Neural cell (in vitro differentiated cells): ENCODE data around the gene CD58. TPM values are rescaled to one million over a fixed set of nuclear protein-coding genes. Genes with fewer than 3 reads are reported as not detected.

Source experiments
- H2AFZ ChIP-seq: fragments of 200-600, 300-800 bp; sonication (generic), shearing (Covaris generic); 2 replicates; pipeline ENCODE4 v1.6.0; 2014; ENCODE audit warnings: low read depth, mild to moderate bottlenecking, antibody characterized with exemption, low read length, moderate library complexity
- H3F3A ChIP-seq: fragments of 200-600 bp; shearing (Covaris generic); 2 replicates; pipeline ENCODE4 v1.6.1; 2016; ENCODE audit warnings: mild to moderate bottlenecking, moderate library complexity, mixed read lengths, antibody characterized with exemption, low read length; ENCODE audit not compliant: insufficient read depth, poor library complexity, severe bottlenecking
- H3K27ac ChIP-seq: fragments of 200-600, 300-800 bp; sonication (generic), shearing (Covaris generic); 2 replicates; pipeline ENCODE4 v1.5.1; 2014; ENCODE audit warnings: mild to moderate bottlenecking, low read length, moderate library complexity
- H3K27me3 ChIP-seq: fragments of 300-800, 200-600 bp; sonication (generic), shearing (Covaris generic); 2 replicates; pipeline ENCODE4 v1.6.0; 2014; ENCODE audit warnings: mild to moderate bottlenecking, low read depth, low read length, moderate library complexity; ENCODE audit not compliant: insufficient read depth
- H3K36me3 ChIP-seq: fragments of 300-800, 200-600 bp; sonication (generic), shearing (Covaris generic); 2 replicates; pipeline ENCODE4 v1.5.1; 2014; ENCODE audit warnings: mild to moderate bottlenecking, antibody characterized with exemption, low read length, moderate library complexity; ENCODE audit not compliant: insufficient read depth
- H3K4me2 ChIP-seq: fragments of 300-800, 200-600 bp; sonication (generic), shearing (Covaris generic); 2 replicates; pipeline ENCODE4 v1.6.0; 2014; ENCODE audit warnings: mild to moderate bottlenecking, low read length
- H3K4me3 ChIP-seq: fragments of 300-800, 200-600 bp; sonication (generic), shearing (Covaris generic); 2 replicates; pipeline ENCODE4 v1.5.1; 2014; ENCODE audit warnings: mild to moderate bottlenecking, low read length, moderate library complexity
- H3K79me2 ChIP-seq: fragments of 200-600 bp; shearing (Covaris generic); replicated peaks from 2 replicates; pipeline ENCODE4 v1.6.0; 2014; ENCODE audit warnings: mild to moderate bottlenecking, low read length, moderate library complexity; ENCODE audit not compliant: insufficient read depth
- H3K9ac ChIP-seq: fragments of 300-800, 200-600 bp; sonication (generic), shearing (Covaris generic); 2 replicates; pipeline ENCODE4 v1.6.1; 2016; ENCODE audit warnings: mild to moderate bottlenecking, low read length, mixed read lengths
- H3K9me2 ChIP-seq: fragments of 200-600 bp; shearing (Covaris generic); 2 replicates; pipeline ENCODE4 v1.6.1; 2016; ENCODE audit warnings: mild to moderate bottlenecking, low read length, mixed read lengths; ENCODE audit not compliant: insufficient read depth
- H3K9me3 ChIP-seq: fragments of 200-600, 300-800 bp; sonication (generic), shearing (Covaris generic); 2 replicates; pipeline ENCODE4 v1.6.1; 2016; ENCODE audit warnings: mild to moderate bottlenecking, mixed run types, low read length, moderate library complexity, mixed read lengths
- H4K20me1 ChIP-seq: fragments of 200-600 bp; shearing (Covaris generic); 2 replicates; pipeline ENCODE4 v1.6.1; 2016; ENCODE audit warnings: mild to moderate bottlenecking, mixed run types; ENCODE audit not compliant: insufficient read depth
- EP300 ChIP-seq: fragments of 450-650 bp; conservative IDR thresholded peaks from 2 replicates; pipeline ENCODE4 v1.6.1; 2014; ENCODE audit warnings: antibody characterized with exemption, mild to moderate bottlenecking, moderate library complexity; ENCODE audit not compliant: poor library complexity, severe bottlenecking
- EZH2 ChIP-seq: fragments of 200-600, 300-800 bp; shearing (Covaris generic), sonication (generic); IDR thresholded peaks from 2 replicates; pipeline ENCODE4 v1.6.1; 2014; ENCODE audit warnings: antibody characterized with exemption, low read length, borderline replicate concordance, mild to moderate bottlenecking; ENCODE audit not compliant: insufficient read depth, poor library complexity, severe bottlenecking
- MXI1 ChIP-seq: fragments of 450-650 bp; conservative IDR thresholded peaks from 2 replicates; pipeline ENCODE4 v1.6.1; 2014; ENCODE audit warnings: antibody characterized with exemption, mild to moderate bottlenecking; ENCODE audit not compliant: poor library complexity, severe bottlenecking
- POLR2AphosphoS5 ChIP-seq: IDR thresholded peaks from 2 replicates; pipeline ENCODE4 v1.6.1; 2012
- RAD21 ChIP-seq: fragments of 450-650 bp; conservative IDR thresholded peaks from 2 replicates; pipeline ENCODE4 v1.6.1; 2014; ENCODE audit warnings: antibody characterized with exemption, mild to moderate bottlenecking, moderate library complexity
- SMC3 ChIP-seq: fragments of 450-650 bp; conservative IDR thresholded peaks from 2 replicates; pipeline ENCODE4 v1.6.1; 2014; ENCODE audit warnings: antibody characterized with exemption, mild to moderate bottlenecking, moderate library complexity; ENCODE audit not compliant: poor library complexity
- TAF1 ChIP-seq: IDR thresholded peaks from 2 replicates; pipeline ENCODE4 v1.6.1; 2012; ENCODE audit warnings: low read depth
- polyA plus RNA-seq: library from polyadenylated mRNA; depleted of rRNA; stranded (reverse); fragments of >200 nt; gene quantifications from 2 replicates; pipeline ENCODE4 v1.2.3, GENCODE V29; 2014
- TF ChIP-seq, protein P1 (sequence below): fragments of 450-650 bp; IDR thresholded peaks from 2 replicates; pipeline ENCODE4 v1.5.1; 2014; ENCODE audit warnings: antibody characterized with exemption, mild to moderate bottlenecking, moderate library complexity; ENCODE audit not compliant: poor library complexity, severe bottlenecking
- TF ChIP-seq, protein P2 (sequence below): IDR thresholded peaks from 2 replicates; pipeline ENCODE4 v1.6.1; 2012; ENCODE audit warnings: borderline replicate concordance

The CD58 gene
- polyA plus RNA-seq, 1 donor from 2014 or later = 1.8 TPM

DNA sequence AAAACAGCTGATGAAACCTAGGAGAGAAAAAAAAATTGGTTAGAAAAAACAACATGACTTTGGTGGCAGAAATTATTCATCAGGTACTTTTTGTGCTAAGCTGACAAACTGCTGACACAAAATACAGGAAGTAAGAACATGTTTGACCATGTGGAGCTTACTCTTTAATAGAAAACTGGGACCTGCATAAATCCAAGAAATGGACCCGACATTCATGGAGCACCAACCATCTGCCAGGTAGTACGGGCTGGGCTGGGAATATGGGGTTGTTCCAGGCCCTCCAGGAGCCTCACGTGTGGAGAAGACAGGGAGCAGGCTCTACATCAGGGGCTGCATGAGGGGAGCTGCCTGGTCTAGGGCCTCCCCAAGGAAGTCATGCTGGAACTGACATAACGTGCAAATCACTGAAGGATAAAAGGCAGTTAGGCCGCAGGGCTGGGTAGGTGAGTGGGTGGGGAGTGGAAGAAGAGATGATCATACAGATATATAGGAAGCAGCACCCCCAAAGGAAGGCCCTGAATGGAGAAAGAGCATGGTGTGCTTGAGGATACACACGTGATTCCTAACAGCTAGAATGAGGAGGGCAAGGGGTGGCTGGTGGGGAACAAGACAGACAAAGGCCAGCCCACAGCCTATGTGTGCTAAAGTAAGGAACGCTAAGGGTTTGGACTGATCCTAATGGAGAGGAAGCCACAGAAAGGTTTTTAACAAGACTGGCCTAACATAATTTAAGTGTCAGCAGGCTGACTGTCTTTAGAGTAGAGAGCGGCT is 26.1 kb downstream of the CD58 start:
- Histone ChIP-seq H3K9ac (no peak overlapping the region), H3K27me3 (no peaks in the 10 kb centered on the region), H3K4me2 (no peak overlapping the region), H4K20me1 (no peaks in the 10 kb centered on the region), H3K79me2 (no peaks in the 10 kb centered on the region), H3F3A (no peaks in the 10 kb centered on the region), H3K27ac (no peak overlapping the region), H3K36me3 (no peaks in the 10 kb centered on the region), H3K4me3 (no peak overlapping the region), H3K9me2 (no peaks in the 10 kb centered on the region), H2AFZ (no peak overlapping the region), H3K9me3 (no peaks in the 10 kb centered on the region)
- no peak for TF ChIP-seq POLR2AphosphoS5
- TF ChIP-seq, protein P1, sequence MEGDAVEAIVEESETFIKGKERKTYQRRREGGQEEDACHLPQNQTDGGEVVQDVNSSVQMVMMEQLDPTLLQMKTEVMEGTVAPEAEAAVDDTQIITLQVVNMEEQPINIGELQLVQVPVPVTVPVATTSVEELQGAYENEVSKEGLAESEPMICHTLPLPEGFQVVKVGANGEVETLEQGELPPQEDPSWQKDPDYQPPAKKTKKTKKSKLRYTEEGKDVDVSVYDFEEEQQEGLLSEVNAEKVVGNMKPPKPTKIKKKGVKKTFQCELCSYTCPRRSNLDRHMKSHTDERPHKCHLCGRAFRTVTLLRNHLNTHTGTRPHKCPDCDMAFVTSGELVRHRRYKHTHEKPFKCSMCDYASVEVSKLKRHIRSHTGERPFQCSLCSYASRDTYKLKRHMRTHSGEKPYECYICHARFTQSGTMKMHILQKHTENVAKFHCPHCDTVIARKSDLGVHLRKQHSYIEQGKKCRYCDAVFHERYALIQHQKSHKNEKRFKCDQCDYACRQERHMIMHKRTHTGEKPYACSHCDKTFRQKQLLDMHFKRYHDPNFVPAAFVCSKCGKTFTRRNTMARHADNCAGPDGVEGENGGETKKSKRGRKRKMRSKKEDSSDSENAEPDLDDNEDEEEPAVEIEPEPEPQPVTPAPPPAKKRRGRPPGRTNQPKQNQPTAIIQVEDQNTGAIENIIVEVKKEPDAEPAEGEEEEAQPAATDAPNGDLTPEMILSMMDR = no peak
- TF ChIP-seq SMC3 = no peak
- no peak for TF ChIP-seq MXI1
- TF ChIP-seq, protein P2, sequence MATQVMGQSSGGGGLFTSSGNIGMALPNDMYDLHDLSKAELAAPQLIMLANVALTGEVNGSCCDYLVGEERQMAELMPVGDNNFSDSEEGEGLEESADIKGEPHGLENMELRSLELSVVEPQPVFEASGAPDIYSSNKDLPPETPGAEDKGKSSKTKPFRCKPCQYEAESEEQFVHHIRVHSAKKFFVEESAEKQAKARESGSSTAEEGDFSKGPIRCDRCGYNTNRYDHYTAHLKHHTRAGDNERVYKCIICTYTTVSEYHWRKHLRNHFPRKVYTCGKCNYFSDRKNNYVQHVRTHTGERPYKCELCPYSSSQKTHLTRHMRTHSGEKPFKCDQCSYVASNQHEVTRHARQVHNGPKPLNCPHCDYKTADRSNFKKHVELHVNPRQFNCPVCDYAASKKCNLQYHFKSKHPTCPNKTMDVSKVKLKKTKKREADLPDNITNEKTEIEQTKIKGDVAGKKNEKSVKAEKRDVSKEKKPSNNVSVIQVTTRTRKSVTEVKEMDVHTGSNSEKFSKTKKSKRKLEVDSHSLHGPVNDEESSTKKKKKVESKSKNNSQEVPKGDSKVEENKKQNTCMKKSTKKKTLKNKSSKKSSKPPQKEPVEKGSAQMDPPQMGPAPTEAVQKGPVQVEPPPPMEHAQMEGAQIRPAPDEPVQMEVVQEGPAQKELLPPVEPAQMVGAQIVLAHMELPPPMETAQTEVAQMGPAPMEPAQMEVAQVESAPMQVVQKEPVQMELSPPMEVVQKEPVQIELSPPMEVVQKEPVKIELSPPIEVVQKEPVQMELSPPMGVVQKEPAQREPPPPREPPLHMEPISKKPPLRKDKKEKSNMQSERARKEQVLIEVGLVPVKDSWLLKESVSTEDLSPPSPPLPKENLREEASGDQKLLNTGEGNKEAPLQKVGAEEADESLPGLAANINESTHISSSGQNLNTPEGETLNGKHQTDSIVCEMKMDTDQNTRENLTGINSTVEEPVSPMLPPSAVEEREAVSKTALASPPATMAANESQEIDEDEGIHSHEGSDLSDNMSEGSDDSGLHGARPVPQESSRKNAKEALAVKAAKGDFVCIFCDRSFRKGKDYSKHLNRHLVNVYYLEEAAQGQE = no peak
- no peak for TF ChIP-seq RAD21
- no peak for TF ChIP-seq TAF1
- TF ChIP-seq EP300 = no peak
- TF ChIP-seq EZH2 = no peak

DNA sequence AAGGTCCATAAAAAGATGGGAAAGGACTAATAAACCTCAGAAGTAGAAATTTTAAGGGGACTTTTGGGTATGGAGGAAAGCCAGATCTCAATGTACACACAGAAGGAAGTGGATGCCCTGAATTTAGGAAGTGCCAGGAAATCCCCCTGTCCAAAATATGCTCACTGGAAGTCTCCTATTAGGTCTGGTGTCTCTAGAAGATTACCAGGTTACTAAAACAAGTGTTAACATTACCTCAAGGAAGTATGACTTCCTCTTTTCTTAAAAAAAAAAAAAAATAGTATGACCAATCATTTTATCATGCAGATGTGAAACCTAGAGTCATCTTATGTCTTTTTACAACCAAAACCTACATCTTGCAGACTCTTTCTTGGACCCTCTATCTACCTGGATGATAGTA is 30.7 kb downstream of the CD58 start:
- no peak overlapping the region for H3K9ac ChIP-seq
- no peak overlapping the region for H3K4me2 ChIP-seq
- no peak for TF ChIP-seq SMC3
- TF ChIP-seq, protein P2 = no peak
- H3F3A ChIP-seq = no peaks in the 10 kb centered on the region
- no peaks in the 10 kb centered on the region for H3K36me3 ChIP-seq
- no peaks in the 10 kb centered on the region for H3K9me2 ChIP-seq
- H3K27ac ChIP-seq = no peak overlapping the region
- no peaks in the 10 kb centered on the region for H3K79me2 ChIP-seq
- no peaks in the 10 kb centered on the region for H4K20me1 ChIP-seq
- H3K27me3 ChIP-seq = no peaks in the 10 kb centered on the region
- no peaks in the 10 kb centered on the region for H3K9me3 ChIP-seq
- no peak overlapping the region for H3K4me3 ChIP-seq
- H2AFZ ChIP-seq = no peak overlapping the region
